Endothelial cell of umbilical vein (primary cell): ENCODE measurements around the gene PGP. TPM values are rescaled to one million over a fixed set of nuclear protein-coding genes. Genes with fewer than 3 reads are reported as not detected.

Experiments
- BruUV-seq: library from RNA; stranded (reverse); fragments of 400-500 nt; replicated peaks from 2 replicates; lab custom pipeline; 2021; lab: Mats Ljungman, UMichigan
- CTCF ChIA-PET: fragments of 300-600, 350-600 bp; sonication (Branson Sonifier 250); formaldehyde crosslinking; loops from one replicate; lab custom pipeline; 2021; ENCODE audit warnings: antibody characterized with exemption, inconsistent platforms; lab: Charles Lee
- POLR2A ChIA-PET: fragments of 300-600, 350-600 bp; sonication (Branson Sonifier 250); formaldehyde crosslinking; loops from one replicate; lab custom pipeline; 2021; ENCODE audit warnings: antibody characterized with exemption, inconsistent platforms; lab: Charles Lee
- DNase-seq: peaks from one replicate; pipeline ENCODE4 v3.0.0-alpha.2; 2011; ENCODE audit warnings: low read depth, low spot score
- FAIRE-seq: peaks from 2 replicates; lab custom pipeline; 2011; peaks lifted over from hg19 to GRCh38; lab: Jason Lieb, UNC
- H2AFZ ChIP-seq: 2 replicates; pipeline ENCODE4 v1.6.0; 2012; ENCODE audit warnings: low read depth, low read length, control low read depth, inconsistent platforms
- H3K27ac ChIP-seq: 2 replicates; pipeline ENCODE4 v1.5.1; 2011; ENCODE audit warnings: low read depth, mild to moderate bottlenecking, control low read depth, low read length, moderate library complexity; ENCODE audit not compliant: insufficient read depth
- H3K27me3 ChIP-seq, 2 experiments: 2 replicates each; pipeline versions ENCODE4 v1.6.0 to v1.6.1; 2011; ENCODE audit warnings: low read length in 2 of 2, mixed read lengths in 1 of 2; ENCODE audit not compliant: control insufficient read depth in 2 of 2, insufficient read depth in 2 of 2
- H3K36me3 ChIP-seq, 2 experiments: 2 replicates in 1 of 2; 3 replicates in 1 of 2; pipeline ENCODE4 v1.5.1; 2011; ENCODE audit warnings: low read length in 2 of 2, mild to moderate bottlenecking in 1 of 2, moderate library complexity in 1 of 2; ENCODE audit not compliant: control insufficient read depth in 2 of 2, insufficient read depth in 2 of 2; ENCODE audit errors: extremely low read depth in 1 of 2
- H3K4me1 ChIP-seq: 3 replicates; pipeline ENCODE4 v1.5.1; 2011; ENCODE audit warnings: mild to moderate bottlenecking, low read length; ENCODE audit not compliant: control insufficient read depth, insufficient read depth; ENCODE audit errors: extremely low read depth
- H3K4me2 ChIP-seq: 2 replicates; pipeline ENCODE4 v1.6.1; 2011; ENCODE audit warnings: low read length, control low read depth, mixed read lengths; ENCODE audit not compliant: insufficient read depth
- H3K4me3 ChIP-seq, 3 experiments: fragments of 200-600 bp in 1 of 3; sonication (generic), shearing (Covaris generic) in 1 of 3; replicated peaks in 1 of 3; 2 replicates each; pipeline ENCODE4 v1.5.1; 2011 to 2016; ENCODE audit warnings: control low read depth in 3 of 3, low read length in 3 of 3, mild to moderate bottlenecking in 2 of 3, inconsistent platforms in 1 of 3, low read depth in 1 of 3, moderate library complexity in 1 of 3; ENCODE audit not compliant: insufficient read depth in 1 of 3
- H3K79me2 ChIP-seq: 2 replicates; pipeline ENCODE4 v1.6.0; 2012; ENCODE audit warnings: low read length, inconsistent platforms; ENCODE audit not compliant: control insufficient read depth, insufficient read depth
- H3K9ac ChIP-seq: replicated peaks from 2 replicates; pipeline ENCODE3; 2011; ENCODE audit warnings: low read length, control low read depth; ENCODE audit not compliant: insufficient read depth; ENCODE audit errors: extremely low read depth
- H3K9me1 ChIP-seq: replicated peaks from 3 replicates; pipeline ENCODE4 v1.6.0; 2011; ENCODE audit warnings: mild to moderate bottlenecking, low read length; ENCODE audit not compliant: control insufficient read depth, insufficient read depth; ENCODE audit errors: extremely low read depth
- H3K9me3 ChIP-seq: replicated peaks from 2 replicates; pipeline ENCODE4 v1.5.1; 2012; ENCODE audit warnings: low read length, inconsistent platforms; ENCODE audit not compliant: control insufficient read depth, insufficient read depth
- H4K20me1 ChIP-seq: replicated peaks from 2 replicates; pipeline ENCODE3; 2011; ENCODE audit warnings: mild to moderate bottlenecking, low read length; ENCODE audit not compliant: control insufficient read depth, insufficient read depth; ENCODE audit errors: extremely low read depth
- CTCF ChIP-seq, 2 donors: IDR thresholded peaks; 1 replicate in 1 of 2; 2 replicates in 1 of 2; pipeline ENCODE4 v1.5.1; 2011; ENCODE audit warnings: low read length in 2 of 2, mild to moderate bottlenecking in 2 of 2, moderate library complexity in 2 of 2, control low read depth in 1 of 2, inconsistent platforms in 1 of 2, low read depth in 1 of 2; ENCODE audit not compliant: insufficient read depth in 1 of 2; ENCODE audit errors: extremely low read depth in 1 of 2
- EZH2 ChIP-seq: IDR thresholded peaks from 2 replicates; pipeline ENCODE4 v1.6.1; 2012; ENCODE audit warnings: borderline replicate concordance, low read depth, mild to moderate bottlenecking, moderate library complexity, low read length, inconsistent platforms; ENCODE audit not compliant: severe bottlenecking
- FOS ChIP-seq: IDR thresholded peaks from 2 replicates; pipeline ENCODE4 v1.6.1; 2011; ENCODE audit warnings: mild to moderate bottlenecking, low read length, moderate library complexity, borderline replicate concordance; ENCODE audit not compliant: insufficient read depth
- GATA2 ChIP-seq: IDR thresholded peaks from 2 replicates; pipeline ENCODE4 v1.7.0; 2011; ENCODE audit warnings: low read depth, mild to moderate bottlenecking, moderate library complexity, mixed read lengths, low read length; ENCODE audit not compliant: insufficient read length, insufficient read depth
- JUN ChIP-seq: IDR thresholded peaks from 2 replicates; pipeline ENCODE4 v1.6.1; 2011; ENCODE audit warnings: borderline replicate concordance, low read depth; ENCODE audit not compliant: insufficient read length, insufficient read depth
- MAX ChIP-seq: IDR thresholded peaks from 2 replicates; pipeline ENCODE4 v1.6.1; 2011; ENCODE audit not compliant: insufficient read depth, insufficient read length
- MYC ChIP-seq: IDR thresholded peaks from one replicate; pipeline ENCODE4 v1.6.1; 2011; ENCODE audit warnings: mild to moderate bottlenecking, low read depth, low read length
- POLR2A ChIP-seq: IDR thresholded peaks from 2 replicates; pipeline ENCODE4 v1.6.1; 2012; ENCODE audit warnings: low read depth, mild to moderate bottlenecking, control low read depth, low read length
- POLR2AphosphoS5 ChIP-seq: IDR thresholded peaks from 2 replicates; pipeline ENCODE4 v1.6.1; 2012; ENCODE audit warnings: low read depth, mild to moderate bottlenecking, control low read depth, low read length, moderate library complexity; ENCODE audit not compliant: insufficient read depth
- dilution Hi-C: fragments of 300-500 bp; cut with MboI; formaldehyde crosslinking; loops from one replicate; pipeline ENCODE4 v1.15.0; 2019; ENCODE audit warnings: low sequenced_read_pairs; ENCODE audit not compliant: extremely low pct_ligation_motif_present
- intact Hi-C: fragments of 100-400 bp; cut with micrococcal nuclease; formaldehyde crosslinking; loops from one replicate; pipeline ENCODE4 v1.10.0; 2022
- polyA plus RNA-seq, 4 experiments: library from polyadenylated mRNA; depleted of rRNA in 3 of 4; stranded (reverse) in 3 of 4; unstranded in 1 of 4; fragments of >200 nt; gene quantifications; 2 replicates each; pipeline versions ENCODE4 v1.2.1 to v1.2.3, GENCODE V29; 2011 to 2012; ENCODE audit warnings: missing spikeins in 1 of 4
- total RNA-seq: library from RNA; stranded (reverse); gene quantifications from 2 replicates; pipeline ENCODE4 v1.2.3, GENCODE V29; 2021

Gene PGP
- total and polyA plus RNA-seq, 2 donors (not counting 3 experiments of a cell fraction or from before 2014, with no cell fraction given) = 28.5 to 29.6 TPM

GRCh38 chr16:2216330-2216729 lies 1.7 kb upstream of the PGP start:
- Histone ChIP-seq H3K4me3 (no peak overlapping the region), H3K4me1 (peaks cover 15% of the 10 kb centered on the region), H3K9me3 (no peaks in the 10 kb centered on the region), H3K27ac (no peak overlapping the region), H3K79me2 (peaks cover 25% of the 10 kb centered on the region), H2AFZ (no peak overlapping the region), H3K9me1 (no peaks in the 10 kb centered on the region), H3K9ac (no peak overlapping the region), H4K20me1 (no peaks in the 10 kb centered on the region), H3K4me2 (no peak overlapping the region), H3K36me3 (no peaks in the 10 kb centered on the region), H3K27me3 (no peaks in the 10 kb centered on the region)
- dilution Hi-C loops (no loop called here), intact Hi-C loops (no loop called here)
- DNase-seq = no peak
- POLR2A ChIA-PET = no interaction called here
- TF ChIP-seq MAX = no peak
- no peak for TF ChIP-seq POLR2A
- TF ChIP-seq MYC = no peak
- no peak for TF ChIP-seq CTCF (IDR thresholded peaks at IDR 0.05; ENCODE audit: extremely low read depth in 1 of 2, insufficient read depth in 1 of 2, low read depth in 1 of 2, low read length in 2 of 2)
- no peak for TF ChIP-seq POLR2AphosphoS5
- TF ChIP-seq FOS = no peak
- TF ChIP-seq JUN = no peak
- TF ChIP-seq EZH2 = no peak
- TF ChIP-seq GATA2 = no peak
- no TSS peak for BruUV-seq
- FAIRE-seq = peak; percentile 60
- CTCF ChIA-PET = interaction anchor here (1.6 kb wide), 1 partner anchor 35 kb away, joined by 8 read pairs; the partner anchor contains the start of gene ECI1
